ENCODE data around the gene SNTN.

DNA sequence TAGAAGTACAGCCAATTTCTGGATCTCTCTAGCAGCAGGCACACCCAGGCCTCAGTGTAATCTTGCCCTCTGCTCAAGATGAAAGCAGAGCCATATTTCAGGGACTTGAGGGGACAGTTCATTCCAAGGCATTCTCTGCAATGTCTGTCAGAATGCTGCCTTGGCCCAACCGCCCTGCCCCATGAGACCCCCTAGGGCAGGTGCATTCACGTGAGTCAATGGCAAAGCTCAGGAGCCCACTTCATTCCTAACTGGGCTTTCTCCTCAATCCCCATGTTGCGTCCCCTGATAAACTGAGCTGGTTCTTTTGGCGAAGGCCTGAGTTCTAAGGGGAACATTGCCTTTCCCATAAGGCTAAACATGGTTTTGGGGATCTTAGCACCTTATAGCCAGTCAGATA lies 9.5 kb downstream of the SNTN start:
- TF ChIP-seq, protein P1, sequence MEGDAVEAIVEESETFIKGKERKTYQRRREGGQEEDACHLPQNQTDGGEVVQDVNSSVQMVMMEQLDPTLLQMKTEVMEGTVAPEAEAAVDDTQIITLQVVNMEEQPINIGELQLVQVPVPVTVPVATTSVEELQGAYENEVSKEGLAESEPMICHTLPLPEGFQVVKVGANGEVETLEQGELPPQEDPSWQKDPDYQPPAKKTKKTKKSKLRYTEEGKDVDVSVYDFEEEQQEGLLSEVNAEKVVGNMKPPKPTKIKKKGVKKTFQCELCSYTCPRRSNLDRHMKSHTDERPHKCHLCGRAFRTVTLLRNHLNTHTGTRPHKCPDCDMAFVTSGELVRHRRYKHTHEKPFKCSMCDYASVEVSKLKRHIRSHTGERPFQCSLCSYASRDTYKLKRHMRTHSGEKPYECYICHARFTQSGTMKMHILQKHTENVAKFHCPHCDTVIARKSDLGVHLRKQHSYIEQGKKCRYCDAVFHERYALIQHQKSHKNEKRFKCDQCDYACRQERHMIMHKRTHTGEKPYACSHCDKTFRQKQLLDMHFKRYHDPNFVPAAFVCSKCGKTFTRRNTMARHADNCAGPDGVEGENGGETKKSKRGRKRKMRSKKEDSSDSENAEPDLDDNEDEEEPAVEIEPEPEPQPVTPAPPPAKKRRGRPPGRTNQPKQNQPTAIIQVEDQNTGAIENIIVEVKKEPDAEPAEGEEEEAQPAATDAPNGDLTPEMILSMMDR (conservative IDR thresholded peaks at IDR 0.05; ENCODE audit: low read depth in 2 of 2), result no peak
- no peak for TF ChIP-seq POLR2AphosphoS5 (IDR thresholded peaks at IDR 0.05; ENCODE audit: low read depth)
- TF ChIP-seq ZNF114 (CRISPR knock-in tag; IDR thresholded peaks at IDR 0.05), result no peak
- no peak for TF ChIP-seq NANOG (IDR thresholded peaks at IDR 0.05; ENCODE audit: borderline replicate concordance)
- no peak for TF ChIP-seq EZH2 (IDR thresholded peaks at IDR 0.05; ENCODE audit: low read depth, unreplicated experiment)
- TF ChIP-seq, protein P2, sequence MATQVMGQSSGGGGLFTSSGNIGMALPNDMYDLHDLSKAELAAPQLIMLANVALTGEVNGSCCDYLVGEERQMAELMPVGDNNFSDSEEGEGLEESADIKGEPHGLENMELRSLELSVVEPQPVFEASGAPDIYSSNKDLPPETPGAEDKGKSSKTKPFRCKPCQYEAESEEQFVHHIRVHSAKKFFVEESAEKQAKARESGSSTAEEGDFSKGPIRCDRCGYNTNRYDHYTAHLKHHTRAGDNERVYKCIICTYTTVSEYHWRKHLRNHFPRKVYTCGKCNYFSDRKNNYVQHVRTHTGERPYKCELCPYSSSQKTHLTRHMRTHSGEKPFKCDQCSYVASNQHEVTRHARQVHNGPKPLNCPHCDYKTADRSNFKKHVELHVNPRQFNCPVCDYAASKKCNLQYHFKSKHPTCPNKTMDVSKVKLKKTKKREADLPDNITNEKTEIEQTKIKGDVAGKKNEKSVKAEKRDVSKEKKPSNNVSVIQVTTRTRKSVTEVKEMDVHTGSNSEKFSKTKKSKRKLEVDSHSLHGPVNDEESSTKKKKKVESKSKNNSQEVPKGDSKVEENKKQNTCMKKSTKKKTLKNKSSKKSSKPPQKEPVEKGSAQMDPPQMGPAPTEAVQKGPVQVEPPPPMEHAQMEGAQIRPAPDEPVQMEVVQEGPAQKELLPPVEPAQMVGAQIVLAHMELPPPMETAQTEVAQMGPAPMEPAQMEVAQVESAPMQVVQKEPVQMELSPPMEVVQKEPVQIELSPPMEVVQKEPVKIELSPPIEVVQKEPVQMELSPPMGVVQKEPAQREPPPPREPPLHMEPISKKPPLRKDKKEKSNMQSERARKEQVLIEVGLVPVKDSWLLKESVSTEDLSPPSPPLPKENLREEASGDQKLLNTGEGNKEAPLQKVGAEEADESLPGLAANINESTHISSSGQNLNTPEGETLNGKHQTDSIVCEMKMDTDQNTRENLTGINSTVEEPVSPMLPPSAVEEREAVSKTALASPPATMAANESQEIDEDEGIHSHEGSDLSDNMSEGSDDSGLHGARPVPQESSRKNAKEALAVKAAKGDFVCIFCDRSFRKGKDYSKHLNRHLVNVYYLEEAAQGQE (IDR thresholded peaks at IDR 0.05; ENCODE audit: unreplicated experiment), result no peak
- TF ChIP-seq JUNB (IDR thresholded peaks at IDR 0.05; ENCODE audit: unreplicated experiment), result no peak
- TF ChIP-seq EZH2phosphoT487 (IDR thresholded peaks at IDR 0.05; ENCODE audit: unreplicated experiment), result no peak
- TF ChIP-seq CREB1 (CRISPR knock-in tag; IDR thresholded peaks at IDR 0.05; ENCODE audit: low read depth), result no peak
- TF ChIP-seq, protein P3, sequence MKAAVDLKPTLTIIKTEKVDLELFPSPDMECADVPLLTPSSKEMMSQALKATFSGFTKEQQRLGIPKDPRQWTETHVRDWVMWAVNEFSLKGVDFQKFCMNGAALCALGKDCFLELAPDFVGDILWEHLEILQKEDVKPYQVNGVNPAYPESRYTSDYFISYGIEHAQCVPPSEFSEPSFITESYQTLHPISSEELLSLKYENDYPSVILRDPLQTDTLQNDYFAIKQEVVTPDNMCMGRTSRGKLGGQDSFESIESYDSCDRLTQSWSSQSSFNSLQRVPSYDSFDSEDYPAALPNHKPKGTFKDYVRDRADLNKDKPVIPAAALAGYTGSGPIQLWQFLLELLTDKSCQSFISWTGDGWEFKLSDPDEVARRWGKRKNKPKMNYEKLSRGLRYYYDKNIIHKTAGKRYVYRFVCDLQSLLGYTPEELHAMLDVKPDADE (IDR thresholded peaks at IDR 0.05), result no peak
- no peak for TF ChIP-seq STAT1 (IDR thresholded peaks at IDR 0.05; ENCODE audit: unreplicated experiment)
